ENCODE results near the gene FSCN2.

Gene FSCN2

GRCh38 chr17:81572563-81573168 is 44.5 kb downstream of the FSCN2 start:
- TF ChIP-seq CTCF (conservative IDR thresholded peaks at IDR 0.05; ENCODE audit: low read depth, low read length): no peak
- H3K4me3 ChIP-seq (ENCODE audit: low read length): no peak overlapping the region
- DNase-seq (ENCODE audit: low read depth): no peak

GRCh38 chr17:81573794-81574642 is 45.8 kb downstream of the FSCN2 start:
- H3K4me3 ChIP-seq (ENCODE audit: low read length): no peak overlapping the region
- no peak for DNase-seq (ENCODE audit: low read depth)
- TF ChIP-seq CTCF (conservative IDR thresholded peaks at IDR 0.05; ENCODE audit: low read depth, low read length): no peak

- H3K4me3 ChIP-seq (ENCODE audit: low read length): no peak overlapping the region
- TF ChIP-seq CTCF (conservative IDR thresholded peaks at IDR 0.05; ENCODE audit: low read depth, low read length): no peak
Observed at GRCh38 chr17:81574643-81574956, 46.4 kb downstream of the FSCN2 start.

GRCh38 chr17:81575836-81576235 is 47.7 kb downstream of the FSCN2 start:
- TF ChIP-seq CTCF (conservative IDR thresholded peaks at IDR 0.05; ENCODE audit: low read depth, low read length): no peak
- no peak for DNase-seq (ENCODE audit: low read depth)
- H3K4me3 ChIP-seq (ENCODE audit: low read length): no peak overlapping the region

More at GRCh38 chr17:81574643-81574956, 46.4 kb downstream of the FSCN2 start:
- DNase-seq (ENCODE audit: low read depth): no peak

- no peak overlapping the region for H3K4me3 ChIP-seq (ENCODE audit: low read length)
- peak; percentile 3 for TF ChIP-seq CTCF (conservative IDR thresholded peaks at IDR 0.05; ENCODE audit: low read depth, low read length)
- DNase-seq (ENCODE audit: low read depth): peak; percentile 68
Observed at GRCh38 chr17:81576621-81577277, 48.6 kb downstream of the FSCN2 start.

GRCh38 chr17:81577278-81578000 is 49.3 kb downstream of the FSCN2 start:
- no peak for TF ChIP-seq CTCF (conservative IDR thresholded peaks at IDR 0.05; ENCODE audit: low read depth, low read length)
- H3K4me3 ChIP-seq (ENCODE audit: low read length): no peak overlapping the region
- DNase-seq (ENCODE audit: low read depth): no peak
